ENCODE data around the gene GPC3.

Gene GPC3

DNA sequence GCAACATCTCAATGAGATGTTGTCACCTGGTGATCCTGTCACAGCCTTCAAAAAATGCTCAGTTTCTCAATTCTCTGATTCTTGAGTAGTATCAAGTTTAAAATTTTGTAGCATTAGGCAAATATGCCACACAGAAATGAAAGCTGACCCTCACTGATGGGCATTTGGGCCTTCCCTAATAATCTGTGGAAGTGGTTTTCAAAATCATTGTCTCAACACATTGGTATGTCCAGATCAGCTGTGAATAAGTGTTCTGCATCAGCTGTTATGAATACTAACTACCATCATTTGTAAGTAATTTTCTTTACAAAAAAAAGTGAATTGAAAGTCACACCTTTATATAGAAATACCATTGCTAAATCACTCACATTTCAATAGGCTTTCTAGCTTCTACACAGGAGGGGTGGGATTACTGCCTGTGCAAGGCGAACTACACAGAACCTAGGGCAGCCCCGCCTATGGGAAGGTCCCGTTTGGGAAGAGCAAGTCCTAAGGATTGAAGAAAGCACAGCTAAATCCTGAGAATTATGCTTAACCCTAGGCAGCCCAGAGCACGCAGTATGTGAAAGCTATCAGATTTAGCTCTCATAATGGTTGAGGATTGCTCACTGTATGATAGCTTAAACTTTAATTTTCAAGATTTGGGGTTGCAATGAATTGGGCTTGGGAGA, 73.4 kb downstream of the GPC3 start:
- TF ChIP-seq FOXM1 (IDR thresholded peaks at IDR 0.05; ENCODE audit: borderline replicate concordance, low read depth) (no peak), TCF12 (IDR thresholded peaks at IDR 0.05; ENCODE audit: low read depth) (no peak), EGR1 (IDR thresholded peaks at IDR 0.05) (no peak), RAD21 (IDR thresholded peaks at IDR 0.05; ENCODE audit: low read depth) (no peak), CEBPB (IDR thresholded peaks at IDR 0.05) (no peak)
- TF ChIP-seq, protein P1, sequence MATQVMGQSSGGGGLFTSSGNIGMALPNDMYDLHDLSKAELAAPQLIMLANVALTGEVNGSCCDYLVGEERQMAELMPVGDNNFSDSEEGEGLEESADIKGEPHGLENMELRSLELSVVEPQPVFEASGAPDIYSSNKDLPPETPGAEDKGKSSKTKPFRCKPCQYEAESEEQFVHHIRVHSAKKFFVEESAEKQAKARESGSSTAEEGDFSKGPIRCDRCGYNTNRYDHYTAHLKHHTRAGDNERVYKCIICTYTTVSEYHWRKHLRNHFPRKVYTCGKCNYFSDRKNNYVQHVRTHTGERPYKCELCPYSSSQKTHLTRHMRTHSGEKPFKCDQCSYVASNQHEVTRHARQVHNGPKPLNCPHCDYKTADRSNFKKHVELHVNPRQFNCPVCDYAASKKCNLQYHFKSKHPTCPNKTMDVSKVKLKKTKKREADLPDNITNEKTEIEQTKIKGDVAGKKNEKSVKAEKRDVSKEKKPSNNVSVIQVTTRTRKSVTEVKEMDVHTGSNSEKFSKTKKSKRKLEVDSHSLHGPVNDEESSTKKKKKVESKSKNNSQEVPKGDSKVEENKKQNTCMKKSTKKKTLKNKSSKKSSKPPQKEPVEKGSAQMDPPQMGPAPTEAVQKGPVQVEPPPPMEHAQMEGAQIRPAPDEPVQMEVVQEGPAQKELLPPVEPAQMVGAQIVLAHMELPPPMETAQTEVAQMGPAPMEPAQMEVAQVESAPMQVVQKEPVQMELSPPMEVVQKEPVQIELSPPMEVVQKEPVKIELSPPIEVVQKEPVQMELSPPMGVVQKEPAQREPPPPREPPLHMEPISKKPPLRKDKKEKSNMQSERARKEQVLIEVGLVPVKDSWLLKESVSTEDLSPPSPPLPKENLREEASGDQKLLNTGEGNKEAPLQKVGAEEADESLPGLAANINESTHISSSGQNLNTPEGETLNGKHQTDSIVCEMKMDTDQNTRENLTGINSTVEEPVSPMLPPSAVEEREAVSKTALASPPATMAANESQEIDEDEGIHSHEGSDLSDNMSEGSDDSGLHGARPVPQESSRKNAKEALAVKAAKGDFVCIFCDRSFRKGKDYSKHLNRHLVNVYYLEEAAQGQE (IDR thresholded peaks at IDR 0.05; ENCODE audit: low read depth) = no peak
- TF ChIP-seq, protein P2, sequence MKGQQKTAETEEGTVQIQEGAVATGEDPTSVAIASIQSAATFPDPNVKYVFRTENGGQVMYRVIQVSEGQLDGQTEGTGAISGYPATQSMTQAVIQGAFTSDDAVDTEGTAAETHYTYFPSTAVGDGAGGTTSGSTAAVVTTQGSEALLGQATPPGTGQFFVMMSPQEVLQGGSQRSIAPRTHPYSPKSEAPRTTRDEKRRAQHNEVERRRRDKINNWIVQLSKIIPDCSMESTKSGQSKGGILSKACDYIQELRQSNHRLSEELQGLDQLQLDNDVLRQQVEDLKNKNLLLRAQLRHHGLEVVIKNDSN (IDR thresholded peaks at IDR 0.05) = no peak

DNA sequence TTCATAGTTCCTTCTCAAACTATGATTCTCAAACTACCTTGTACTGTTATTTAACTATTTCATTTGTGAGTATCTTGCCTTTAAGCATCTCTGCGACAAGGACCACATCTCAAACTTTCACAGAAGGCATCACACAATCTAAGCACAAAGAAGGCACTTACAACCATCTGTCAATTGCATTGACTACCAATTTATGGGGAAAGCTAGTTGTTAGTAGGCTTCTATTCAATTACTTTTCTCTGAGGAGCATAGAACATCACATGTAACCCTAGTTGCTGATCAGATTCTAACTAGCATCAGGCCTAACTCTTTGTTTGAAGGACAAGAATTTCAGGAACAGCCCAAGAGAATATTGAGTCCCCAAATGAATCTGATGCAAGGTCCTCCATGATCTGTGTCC, 74.9 kb downstream of the GPC3 start:
- no peak for TF ChIP-seq EP300 (IDR thresholded peaks at IDR 0.05; ENCODE audit: borderline replicate concordance)
- no peak for TF ChIP-seq NFIC (IDR thresholded peaks at IDR 0.05)
- TF ChIP-seq FOXM1 (IDR thresholded peaks at IDR 0.05; ENCODE audit: borderline replicate concordance, low read depth) = no peak

DNA sequence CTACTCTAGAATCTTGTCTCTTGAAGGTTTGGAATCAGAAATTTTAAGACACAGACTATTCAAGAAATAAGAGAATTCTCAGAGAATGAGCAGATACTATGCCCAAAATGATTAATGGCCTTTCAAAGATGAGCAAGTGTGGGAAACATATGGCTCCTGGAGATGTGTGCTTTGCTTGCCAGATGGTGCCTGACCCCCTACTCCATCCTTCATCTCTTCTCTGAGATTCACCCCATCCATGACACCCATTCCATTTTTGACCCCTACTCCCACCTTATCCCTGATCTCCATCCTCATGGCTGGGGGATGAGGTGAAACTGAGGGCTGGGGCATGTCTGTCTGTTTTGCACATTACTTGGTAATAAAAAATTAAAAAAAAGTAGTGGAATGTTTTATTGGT, 75.5 kb downstream of the GPC3 start:
- TF ChIP-seq, protein P2 (IDR thresholded peaks at IDR 0.05) = no peak
- no peak for TF ChIP-seq TAF1 (IDR thresholded peaks at IDR 0.05; ENCODE audit: low read depth)
- no peak for TF ChIP-seq ZBTB7A (IDR thresholded peaks at IDR 0.05; ENCODE audit: low read depth)
- TF ChIP-seq TCF12 (IDR thresholded peaks at IDR 0.05; ENCODE audit: low read depth) = no peak
- TF ChIP-seq FOXM1 (IDR thresholded peaks at IDR 0.05; ENCODE audit: borderline replicate concordance, low read depth) = no peak
- no peak for TF ChIP-seq YY1 (IDR thresholded peaks at IDR 0.05; ENCODE audit: low read depth)
- TF ChIP-seq EP300 (IDR thresholded peaks at IDR 0.05; ENCODE audit: borderline replicate concordance) = no peak
- no peak for TF ChIP-seq TEAD4 (IDR thresholded peaks at IDR 0.05)

DNA sequence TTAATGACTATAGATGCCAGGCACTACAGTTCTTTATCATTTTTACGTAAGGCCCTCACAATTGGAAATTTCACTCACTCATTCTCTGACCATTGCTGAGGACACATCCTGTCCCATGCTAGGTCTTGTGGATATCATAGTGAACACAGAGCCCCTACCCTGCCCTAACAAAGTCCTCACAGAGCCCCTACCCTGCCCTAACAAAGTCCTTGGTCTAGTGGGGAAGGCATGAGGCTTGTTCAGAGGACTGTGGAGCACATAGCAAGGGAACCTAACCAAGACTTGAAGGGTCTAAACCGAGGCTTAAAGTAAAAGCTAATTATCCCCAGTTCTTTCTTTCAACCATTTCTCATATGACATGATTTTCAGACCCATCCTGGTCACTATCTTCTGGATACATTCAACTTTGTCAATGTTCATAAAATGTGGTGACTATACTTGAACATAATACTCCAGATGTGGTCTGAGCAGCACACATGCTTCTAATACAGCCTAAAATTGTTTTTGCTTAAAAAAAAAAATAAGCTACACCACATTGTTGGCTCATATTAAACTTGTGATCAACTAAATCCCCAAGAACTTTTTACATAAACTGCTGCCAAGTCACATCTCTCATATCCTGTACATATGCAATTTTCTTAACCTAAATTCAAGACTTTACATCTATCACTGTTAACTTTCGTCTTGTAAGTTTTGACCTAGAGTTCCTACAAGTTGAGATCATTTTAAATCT, 77.0 kb downstream of the GPC3 start:
- TF ChIP-seq, protein P1 (IDR thresholded peaks at IDR 0.05; ENCODE audit: low read depth) = no peak

DNA sequence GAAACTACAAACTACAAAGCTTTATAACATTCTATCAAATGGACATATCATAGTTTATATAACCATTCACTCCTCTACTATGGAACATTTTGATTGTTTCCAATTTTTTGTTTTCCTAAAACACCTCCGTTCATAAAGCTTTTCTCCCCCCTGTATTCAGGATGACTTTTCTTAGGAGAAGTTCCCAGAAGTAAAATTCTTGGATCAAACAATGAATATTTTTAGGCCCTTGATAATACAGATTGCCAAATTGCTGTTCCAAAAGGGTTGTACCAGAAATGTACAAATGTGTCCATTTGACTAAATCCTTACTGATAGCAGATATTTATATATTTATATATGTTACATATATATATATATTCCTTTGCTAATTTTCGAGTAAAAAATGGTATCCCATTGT, 77.8 kb downstream of the GPC3 start:
- TF ChIP-seq RAD21 (IDR thresholded peaks at IDR 0.05; ENCODE audit: low read depth) = no peak
- no peak for TF ChIP-seq FOXM1 (IDR thresholded peaks at IDR 0.05; ENCODE audit: borderline replicate concordance, low read depth)
- TF ChIP-seq NFIC (IDR thresholded peaks at IDR 0.05) = no peak
- no peak for TF ChIP-seq EGR1 (IDR thresholded peaks at IDR 0.05)
- TF ChIP-seq TCF12 (IDR thresholded peaks at IDR 0.05; ENCODE audit: low read depth) = no peak
- TF ChIP-seq, protein P1 (IDR thresholded peaks at IDR 0.05; ENCODE audit: low read depth) = no peak
- TF ChIP-seq EP300 (IDR thresholded peaks at IDR 0.05; ENCODE audit: borderline replicate concordance) = no peak
- TF ChIP-seq, protein P2 (IDR thresholded peaks at IDR 0.05) = no peak
- TF ChIP-seq CREB1 (IDR thresholded peaks at IDR 0.05; ENCODE audit: low read depth) = no peak
- TF ChIP-seq CEBPB (IDR thresholded peaks at IDR 0.05) = no peak
- no peak for TF ChIP-seq TEAD4 (IDR thresholded peaks at IDR 0.05)
- TF ChIP-seq TAF1 (IDR thresholded peaks at IDR 0.05; ENCODE audit: low read depth) = no peak

Data from Ishikawa (cell line).